ENCODE data around the gene MAT1A. TPM values are rescaled to one million over a fixed set of nuclear protein-coding genes. Genes with fewer than 3 reads are reported as not detected.

The MAT1A gene
- total RNA-seq, 1 experiment from 2014 or later, result 2.1 TPM

GRCh38 chr10:80292607-80293239 lies 3.3 kb upstream of the MAT1A start:
- Histone ChIP-seq H3K27ac (ENCODE audit: insufficient read length, low read depth, low read length) (no peak overlapping the region), H2BK20ac (ENCODE audit: low read depth, low read length, poor library complexity, severe bottlenecking) (no peak overlapping the region), H4K5ac (ENCODE audit: insufficient read length, low read depth, low read length) (no peak overlapping the region), H3K79me1 (ENCODE audit: insufficient read depth, low read depth, low read length, poor library complexity, severe bottlenecking) (no peaks in the 10 kb centered on the region), H3K56ac (ENCODE audit: insufficient read length, low read depth, low read length) (no peak overlapping the region), H3K23me2 (ENCODE audit: insufficient read length, low read depth, low read length, poor library complexity, severe bottlenecking) (no peaks in the 10 kb centered on the region), H2BK5ac (ENCODE audit: insufficient read length, low read length) (no peak overlapping the region), H4K8ac (replicated peaks; ENCODE audit: insufficient read length, low read depth, low read length) (no peak overlapping the region), H4K20me1 (ENCODE audit: control insufficient read depth, insufficient read depth, insufficient read length) (no peaks in the 10 kb centered on the region), H3K4me1 (ENCODE audit: insufficient read depth, low read length) (no peaks in the 10 kb centered on the region; the same call in 1 of the 2 replicates), H3K23ac (ENCODE audit: insufficient read length, low read depth, low read length) (no peak overlapping the region), H2BK120ac (ENCODE audit: low read depth, low read length, poor library complexity, severe bottlenecking) (no peak overlapping the region), H3K9ac (ENCODE audit: extremely low read depth, insufficient read length, low read length) (no peak overlapping the region), H3K27me3 (ENCODE audit: insufficient read depth, low read length) (no peaks in the 10 kb centered on the region; the same call in 1 of the 2 replicates), H2BK15ac (ENCODE audit: low read depth, low read length) (no peak overlapping the region), H2BK12ac (ENCODE audit: insufficient read length, low read depth, low read length) (no peak overlapping the region), H2AFZ (ENCODE audit: low read length) (no peak overlapping the region), H2AK5ac (ENCODE audit: insufficient read length, low read length) (no peak overlapping the region), H3K79me2 (ENCODE audit: insufficient read depth, low read length) (no peaks in the 10 kb centered on the region), H3K4ac (ENCODE audit: low read depth, low read length) (no peak overlapping the region), H3K9me3 (ENCODE audit: control insufficient read depth, low read depth, low read length) (no peaks in the 10 kb centered on the region), H3K14ac (ENCODE audit: insufficient read depth, low read length) (no peak overlapping the region), H3K4me2 (ENCODE audit: insufficient read depth, insufficient read length, low read length) (no peak overlapping the region), H4K91ac (ENCODE audit: insufficient read length, low read depth, low read length) (no peak overlapping the region), H3K18ac (ENCODE audit: insufficient read length, low read depth, low read length) (no peak overlapping the region), H3T11ph (ENCODE audit: low read length) (no peak overlapping the region)
- H3K4me1 Mint-ChIP-seq, result peaks cover 6 to 10% of the 10 kb centered on the region in 2 experiments
- H3K27me3 Mint-ChIP-seq (ENCODE audit: low read depth), result peaks cover 33% of the 10 kb centered on the region
- peaks cover 9 to 10% of the 10 kb centered on the region in 2 experiments; a peak in 4 of 5 replicates for H3K9me3 Mint-ChIP-seq
- TF ChIP-seq, protein P1, sequence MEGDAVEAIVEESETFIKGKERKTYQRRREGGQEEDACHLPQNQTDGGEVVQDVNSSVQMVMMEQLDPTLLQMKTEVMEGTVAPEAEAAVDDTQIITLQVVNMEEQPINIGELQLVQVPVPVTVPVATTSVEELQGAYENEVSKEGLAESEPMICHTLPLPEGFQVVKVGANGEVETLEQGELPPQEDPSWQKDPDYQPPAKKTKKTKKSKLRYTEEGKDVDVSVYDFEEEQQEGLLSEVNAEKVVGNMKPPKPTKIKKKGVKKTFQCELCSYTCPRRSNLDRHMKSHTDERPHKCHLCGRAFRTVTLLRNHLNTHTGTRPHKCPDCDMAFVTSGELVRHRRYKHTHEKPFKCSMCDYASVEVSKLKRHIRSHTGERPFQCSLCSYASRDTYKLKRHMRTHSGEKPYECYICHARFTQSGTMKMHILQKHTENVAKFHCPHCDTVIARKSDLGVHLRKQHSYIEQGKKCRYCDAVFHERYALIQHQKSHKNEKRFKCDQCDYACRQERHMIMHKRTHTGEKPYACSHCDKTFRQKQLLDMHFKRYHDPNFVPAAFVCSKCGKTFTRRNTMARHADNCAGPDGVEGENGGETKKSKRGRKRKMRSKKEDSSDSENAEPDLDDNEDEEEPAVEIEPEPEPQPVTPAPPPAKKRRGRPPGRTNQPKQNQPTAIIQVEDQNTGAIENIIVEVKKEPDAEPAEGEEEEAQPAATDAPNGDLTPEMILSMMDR (conservative IDR thresholded peaks at IDR 0.05), result no peak
- DNase-seq, result no peak
- H3K27ac Mint-ChIP-seq, result no peak overlapping the region; a peak in 1 of 7 replicates
- WGBS (ENCODE audit: extremely low coverage, insufficient read length, low lambda C conversion rate), result no CpG with 5 or more reads among the region's 6 CpGs
- peaks cover 0 to 6% (median 0%) of the 10 kb centered on the region in 3 experiments; a peak in 3 of 7 replicates for H3K36me3 Mint-ChIP-seq (ENCODE audit: insufficient read depth in 1 of 3, low read depth in 3 of 3)
- H3K4me3 Mint-ChIP-seq, result no peak overlapping the region

Measured in H9 (cell line).